ENCODE results near the gene ATG7.
"Not testable (repeated sequence)": the region's sequence is repeated elsewhere in the genome, so short reads cannot be mapped to it uniquely, and the experiment has no call there.

The ATG7 gene

GRCh38 chr3:11255537-11255936 lies 16.7 kb upstream of the ATG7 start:
- not testable (repeated sequence) for DNase-seq

GRCh38 chr3:11258958-11259357 lies 13.2 kb upstream of the ATG7 start:
- DNase-seq, result no peak

GRCh38 chr3:11260460-11260859 lies 11.7 kb upstream of the ATG7 start:
- DNase-seq, result no peak

- no peak for DNase-seq
Measured at GRCh38 chr3:11269007-11269406, 3.2 kb upstream of the ATG7 start.

GRCh38 chr3:11272906-11273574 lies 843 bp downstream of the ATG7 start:
- no peak for DNase-seq

- no peak for DNase-seq
Measured at GRCh38 chr3:11273891-11274291, 1.7 kb downstream of the ATG7 start.

- no peak for DNase-seq
Measured at GRCh38 chr3:11274566-11275142, 2.5 kb downstream of the ATG7 start.

GRCh38 chr3:11275926-11276325 lies 3.7 kb downstream of the ATG7 start:
- DNase-seq, result no peak

- DNase-seq, result no peak
Measured at GRCh38 chr3:11276901-11277300, 4.7 kb downstream of the ATG7 start.

GRCh38 chr3:11282250-11283138 lies 10.3 kb downstream of the ATG7 start:
- no peak for DNase-seq

- no peak for DNase-seq
Measured at GRCh38 chr3:11283139-11283475, 10.9 kb downstream of the ATG7 start.

- no peak for DNase-seq
Measured at GRCh38 chr3:11284011-11284410, 11.8 kb downstream of the ATG7 start.

GRCh38 chr3:11285471-11285870 lies 13.3 kb downstream of the ATG7 start:
- DNase-seq, result no peak

- DNase-seq, result no peak
Measured at GRCh38 chr3:11287404-11287803, 15.2 kb downstream of the ATG7 start.

- no peak for DNase-seq
Measured at GRCh38 chr3:11288021-11288491, 15.9 kb downstream of the ATG7 start.

- DNase-seq, result no peak
Measured at GRCh38 chr3:11288786-11289637, 16.8 kb downstream of the ATG7 start.

GRCh38 chr3:11289864-11290263 lies 17.7 kb downstream of the ATG7 start:
- DNase-seq, result no peak

GRCh38 chr3:11290743-11291680 lies 18.8 kb downstream of the ATG7 start:
- DNase-seq, result peak; percentile 5

- DNase-seq, result no peak
Measured at GRCh38 chr3:11291808-11292207, 19.6 kb downstream of the ATG7 start.

- DNase-seq, result no peak
Measured at GRCh38 chr3:11297126-11297525, 24.9 kb downstream of the ATG7 start.

- DNase-seq, result no peak
Measured at GRCh38 chr3:11300970-11301369, 28.8 kb downstream of the ATG7 start.

- DNase-seq, result no peak
Measured at GRCh38 chr3:11302444-11302843, 30.2 kb downstream of the ATG7 start.
